ENCODE measurements around the gene IRX6. TPM values are rescaled to one million over a fixed set of nuclear protein-coding genes. Genes with fewer than 3 reads are reported as not detected.

The IRX6 gene
- total RNA-seq, 1 experiment from 2014 or later, result not detected

GRCh38 chr16:55359946-55360345 is 35.9 kb downstream of the IRX6 start:
- CTCF ChIA-PET, result no interaction called here
- H3K36me3 Mint-ChIP-seq (ENCODE audit: insufficient read depth, unreplicated experiment), result no peaks in the 10 kb centered on the region
- H3K27ac Mint-ChIP-seq (ENCODE audit: unreplicated experiment), result no peak overlapping the region
- TF ChIP-seq, protein P1, sequence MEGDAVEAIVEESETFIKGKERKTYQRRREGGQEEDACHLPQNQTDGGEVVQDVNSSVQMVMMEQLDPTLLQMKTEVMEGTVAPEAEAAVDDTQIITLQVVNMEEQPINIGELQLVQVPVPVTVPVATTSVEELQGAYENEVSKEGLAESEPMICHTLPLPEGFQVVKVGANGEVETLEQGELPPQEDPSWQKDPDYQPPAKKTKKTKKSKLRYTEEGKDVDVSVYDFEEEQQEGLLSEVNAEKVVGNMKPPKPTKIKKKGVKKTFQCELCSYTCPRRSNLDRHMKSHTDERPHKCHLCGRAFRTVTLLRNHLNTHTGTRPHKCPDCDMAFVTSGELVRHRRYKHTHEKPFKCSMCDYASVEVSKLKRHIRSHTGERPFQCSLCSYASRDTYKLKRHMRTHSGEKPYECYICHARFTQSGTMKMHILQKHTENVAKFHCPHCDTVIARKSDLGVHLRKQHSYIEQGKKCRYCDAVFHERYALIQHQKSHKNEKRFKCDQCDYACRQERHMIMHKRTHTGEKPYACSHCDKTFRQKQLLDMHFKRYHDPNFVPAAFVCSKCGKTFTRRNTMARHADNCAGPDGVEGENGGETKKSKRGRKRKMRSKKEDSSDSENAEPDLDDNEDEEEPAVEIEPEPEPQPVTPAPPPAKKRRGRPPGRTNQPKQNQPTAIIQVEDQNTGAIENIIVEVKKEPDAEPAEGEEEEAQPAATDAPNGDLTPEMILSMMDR (IDR thresholded peaks at IDR 0.05; ENCODE audit: insufficient read depth in 1 of 2, low read depth in 1 of 2, low read length in 1 of 2, severe bottlenecking in 1 of 2, unreplicated experiment in 1 of 2), result no peak
- H3K4me3 Mint-ChIP-seq (ENCODE audit: unreplicated experiment), result no peak overlapping the region
- intact Hi-C loops (cut with micrococcal nuclease; ENCODE audit: unreplicated experiment), result no loop called here
- Histone ChIP-seq H3K36me3 (ENCODE audit: control insufficient read depth, insufficient read depth, low read length) (no peaks in the 10 kb centered on the region), H3K9me3 (no peaks in the 10 kb centered on the region), H3K27me3 (replicated peaks; ENCODE audit: control insufficient read depth, insufficient read depth, low read length) (peaks cover 2% of the 10 kb centered on the region), H3K4me3 (ENCODE audit: low read depth, low read length) (no peak overlapping the region), H3K4me1 (no peaks in the 10 kb centered on the region)
- H3K27me3 Mint-ChIP-seq (ENCODE audit: insufficient read depth, unreplicated experiment), result peaks cover 2% of the 10 kb centered on the region
- POLR2A ChIA-PET, result no interaction called here
- no peaks in the 10 kb centered on the region for H3K9me3 Mint-ChIP-seq (ENCODE audit: unreplicated experiment)
- BruUV-seq (replicated peaks), result no TSS peak
- no peak for DNase-seq
- H3K4me1 Mint-ChIP-seq (ENCODE audit: low read depth, unreplicated experiment), result no peaks in the 10 kb centered on the region

- Mint-ChIP-seq H3K27me3 (ENCODE audit: insufficient read depth, unreplicated experiment) (peaks cover 5% of the 10 kb centered on the region), H3K36me3 (ENCODE audit: insufficient read depth, unreplicated experiment) (no peaks in the 10 kb centered on the region), H3K9me3 (ENCODE audit: unreplicated experiment) (no peaks in the 10 kb centered on the region), H3K4me3 (ENCODE audit: unreplicated experiment) (no peak overlapping the region), H3K4me1 (ENCODE audit: low read depth, unreplicated experiment) (no peaks in the 10 kb centered on the region), H3K27ac (ENCODE audit: unreplicated experiment) (no peak overlapping the region)
- Histone ChIP-seq H3K27me3 (replicated peaks; ENCODE audit: control insufficient read depth, insufficient read depth, low read length) (no peaks in the 10 kb centered on the region), H3K36me3 (ENCODE audit: control insufficient read depth, insufficient read depth, low read length) (no peaks in the 10 kb centered on the region), H3K4me3 (ENCODE audit: low read depth, low read length) (no peak overlapping the region), H3K9me3 (no peaks in the 10 kb centered on the region), H3K4me1 (no peaks in the 10 kb centered on the region)
- CTCF ChIA-PET, result no interaction called here
- intact Hi-C loops (cut with micrococcal nuclease; ENCODE audit: unreplicated experiment), result no loop called here
- BruUV-seq (replicated peaks), result no TSS peak
- POLR2A ChIA-PET, result no interaction called here
- TF ChIP-seq, protein P1 (IDR thresholded peaks at IDR 0.05; ENCODE audit: insufficient read depth in 1 of 2, low read depth in 1 of 2, low read length in 1 of 2, severe bottlenecking in 1 of 2, unreplicated experiment in 1 of 2), result no peak
- no peak for DNase-seq
Measured at GRCh38 chr16:55364811-55365210, 40.8 kb downstream of the IRX6 start.

DNA sequence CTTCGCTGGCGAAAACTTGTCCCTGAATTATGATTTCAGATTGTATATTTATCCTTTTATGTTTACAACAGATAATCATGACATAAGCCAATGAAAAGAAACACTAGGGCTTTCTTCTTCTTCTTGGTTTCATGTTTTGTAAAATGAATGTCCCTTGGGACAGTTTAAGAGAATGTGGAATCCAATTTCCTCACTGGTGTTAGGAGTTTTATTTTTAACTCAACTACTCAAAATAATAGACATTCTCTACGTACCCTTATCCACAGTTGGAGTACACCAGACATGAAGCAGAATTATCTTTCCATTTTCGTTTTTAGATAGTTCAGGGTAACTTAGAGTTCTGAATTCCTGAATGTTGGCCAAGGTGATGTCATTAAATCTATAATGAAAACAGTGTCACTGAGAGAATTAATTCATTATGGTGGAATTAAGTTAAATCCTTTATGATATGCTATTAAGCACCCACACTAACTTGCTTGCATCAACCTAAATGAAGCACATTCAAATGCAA is 43.4 kb downstream of the IRX6 start:
- Mint-ChIP-seq H3K4me3 (ENCODE audit: unreplicated experiment) (no peak overlapping the region), H3K27me3 (ENCODE audit: insufficient read depth, unreplicated experiment) (peaks cover 7% of the 10 kb centered on the region)
- intact Hi-C loops (cut with micrococcal nuclease; ENCODE audit: unreplicated experiment), result no loop called here

More for the DNA sequence above, 43.4 kb downstream of the IRX6 start:
- DNase-seq, result no peak
- Mint-ChIP-seq H3K4me1 (ENCODE audit: low read depth, unreplicated experiment) (peaks cover 8% of the 10 kb centered on the region), H3K36me3 (ENCODE audit: insufficient read depth, unreplicated experiment) (no peaks in the 10 kb centered on the region), H3K9me3 (ENCODE audit: unreplicated experiment) (no peaks in the 10 kb centered on the region), H3K27ac (ENCODE audit: unreplicated experiment) (no peak overlapping the region)
- CTCF ChIA-PET, result no interaction called here
- BruUV-seq (replicated peaks), result no TSS peak
- no peaks in the 10 kb centered on the region for H3K27me3 ChIP-seq (replicated peaks; ENCODE audit: control insufficient read depth, insufficient read depth, low read length)
- no peaks in the 10 kb centered on the region for H3K9me3 ChIP-seq
- H3K4me3 ChIP-seq (ENCODE audit: low read depth, low read length), result no peak overlapping the region
- POLR2A ChIA-PET, result no interaction called here
- TF ChIP-seq, protein P1 (IDR thresholded peaks at IDR 0.05; ENCODE audit: insufficient read depth in 1 of 2, low read depth in 1 of 2, low read length in 1 of 2, severe bottlenecking in 1 of 2, unreplicated experiment in 1 of 2), result no peak
- no peaks in the 10 kb centered on the region for H3K36me3 ChIP-seq (ENCODE audit: control insufficient read depth, insufficient read depth, low read length)
- no peaks in the 10 kb centered on the region for H3K4me1 ChIP-seq

Measured in Caco-2 (cell line).